PC-3 (cell line): Measurements from ENCODE around the gene ING3.

ENCODE experiments used
- CTCF ChIP-seq: fragments of 300-600 bp; sonication (generic); conservative IDR thresholded peaks from 2 replicates; pipeline ENCODE4 v1.5.1; 2017; ENCODE audit warnings: antibody characterized with exemption, low read depth, mild to moderate bottlenecking, low read length
- EZH2 ChIP-seq: fragments of 300-600 bp; sonication (generic); IDR thresholded peaks from one replicate; pipeline ENCODE4 v1.6.1; 2017; ENCODE audit warnings: antibody characterized with exemption, mild to moderate bottlenecking, low read length; ENCODE audit not compliant: unreplicated experiment

GRCh38 chr7:120959929-120960484 lies 9.4 kb downstream of the ING3 start:
- TF ChIP-seq EZH2 (no peak), CTCF (no peak)
